ENCODE results near the gene PNRC1. TPM values are rescaled to one million over a fixed set of nuclear protein-coding genes. Genes with fewer than 3 reads are reported as not detected.

The PNRC1 gene
- total and polyA plus RNA-seq, 10 donors = 73.1 to 350 (median 309) TPM

GRCh38 chr6:89081129-89081422, 525 bp downstream of the PNRC1 start:
- no peak for TF ChIP-seq POLR2AphosphoS5 (IDR thresholded peaks at IDR 0.05)
- TF ChIP-seq, protein P1, sequence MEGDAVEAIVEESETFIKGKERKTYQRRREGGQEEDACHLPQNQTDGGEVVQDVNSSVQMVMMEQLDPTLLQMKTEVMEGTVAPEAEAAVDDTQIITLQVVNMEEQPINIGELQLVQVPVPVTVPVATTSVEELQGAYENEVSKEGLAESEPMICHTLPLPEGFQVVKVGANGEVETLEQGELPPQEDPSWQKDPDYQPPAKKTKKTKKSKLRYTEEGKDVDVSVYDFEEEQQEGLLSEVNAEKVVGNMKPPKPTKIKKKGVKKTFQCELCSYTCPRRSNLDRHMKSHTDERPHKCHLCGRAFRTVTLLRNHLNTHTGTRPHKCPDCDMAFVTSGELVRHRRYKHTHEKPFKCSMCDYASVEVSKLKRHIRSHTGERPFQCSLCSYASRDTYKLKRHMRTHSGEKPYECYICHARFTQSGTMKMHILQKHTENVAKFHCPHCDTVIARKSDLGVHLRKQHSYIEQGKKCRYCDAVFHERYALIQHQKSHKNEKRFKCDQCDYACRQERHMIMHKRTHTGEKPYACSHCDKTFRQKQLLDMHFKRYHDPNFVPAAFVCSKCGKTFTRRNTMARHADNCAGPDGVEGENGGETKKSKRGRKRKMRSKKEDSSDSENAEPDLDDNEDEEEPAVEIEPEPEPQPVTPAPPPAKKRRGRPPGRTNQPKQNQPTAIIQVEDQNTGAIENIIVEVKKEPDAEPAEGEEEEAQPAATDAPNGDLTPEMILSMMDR (IDR thresholded peaks at IDR 0.05 in 8 of 11, conservative IDR thresholded peaks at IDR 0.05 in 3 of 11) = no peak
- no peak for TF ChIP-seq POLR2A (IDR thresholded peaks at IDR 0.05)
- Histone ChIP-seq H3K4me1 (peaks cover 26 to 60% (median 45%) of the 10 kb centered on the region in 6 donors), H3K9me3 (no peaks in the 10 kb centered on the region), H3K27me3 (replicated peaks in 1 of 7) (no peaks in the 10 kb centered on the region), H3K36me3 (peaks cover 0 to 36% (median 28%) of the 10 kb centered on the region in 6 donors), H3K4me3 (peak overlapping the region; percentile 66 to 93 (median 82)), H3K27ac (peak overlapping the region; percentile 99 to 100 (median 100))
- DNase-seq = no peak
- WGBS, 5 donors = 0 to 1% (median 0%) methylated on average over 8 to 36 of the region's 36 CpGs
- intact Hi-C loops (cut with DNase I; ENCODE audit: low total_unique reads) = loop anchor here (10.0 kb wide), 1 partner anchor 64 kb away; the partner anchor contains the start of gene PM20D2

DNA sequence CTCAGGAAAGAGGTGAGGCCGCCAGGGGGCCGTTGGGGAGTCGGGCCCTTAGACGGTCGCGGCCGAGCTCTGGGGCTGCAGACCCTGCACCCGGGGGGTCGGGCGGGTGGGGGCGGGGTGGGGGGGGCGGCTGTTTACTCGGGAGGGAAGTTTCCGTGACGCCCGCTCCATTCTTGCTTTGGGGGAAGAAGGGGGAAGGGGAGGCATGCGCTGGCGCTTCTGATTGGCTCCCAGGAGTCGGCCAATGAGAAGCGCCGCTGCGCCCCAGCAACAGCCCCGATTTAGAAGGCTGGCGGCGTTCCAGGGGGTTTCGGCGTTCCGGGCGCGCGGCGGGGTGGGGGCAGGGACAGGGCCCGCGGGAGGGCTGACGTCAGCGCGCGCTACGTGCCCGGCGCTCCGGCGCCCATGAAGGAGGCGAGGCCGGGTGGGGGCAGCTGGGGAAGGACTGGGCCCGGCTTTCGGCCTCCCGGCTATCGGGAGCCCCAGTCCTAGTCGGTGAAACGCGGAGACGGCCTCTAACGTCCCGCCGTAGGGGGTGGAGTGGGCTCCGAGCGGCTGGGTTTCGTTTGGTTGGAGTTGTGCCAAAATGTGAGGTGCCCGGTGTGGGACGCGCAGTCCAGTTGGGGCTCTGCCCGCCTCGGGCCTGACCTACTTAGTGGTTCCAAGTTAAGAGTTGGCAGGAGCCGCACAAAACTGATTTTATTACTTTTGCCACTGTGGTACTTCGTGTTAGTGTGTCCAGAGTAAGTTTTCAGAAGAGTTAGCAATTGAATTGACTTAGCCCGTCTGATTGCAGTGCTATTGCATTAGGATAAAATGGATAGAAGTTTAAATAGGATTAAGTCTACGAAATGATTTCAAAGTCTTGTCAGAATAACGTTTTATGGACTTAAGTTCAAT, 1.1 kb downstream of the PNRC1 start:
- Histone ChIP-seq H3K27ac (peak overlapping the region; percentile 99 to 100 (median 100)), H3K4me3 (peak overlapping the region; percentile 66 to 93 (median 82)), H3K36me3 (peaks cover 0 to 42% (median 30%) of the 10 kb centered on the region in 6 donors), H3K27me3 (replicated peaks in 1 of 7) (no peaks in the 10 kb centered on the region), H3K4me1 (peaks cover 26 to 65% (median 49%) of the 10 kb centered on the region in 6 donors), H3K9me3 (no peaks in the 10 kb centered on the region)
- WGBS, 5 donors = 0 to 1% (median 0%) methylated on average over 11 to 69 of the region's 69 CpGs
- intact Hi-C loops (cut with DNase I; ENCODE audit: low total_unique reads) = loop anchor here (10.0 kb wide), 1 partner anchor 63 kb away; the partner anchor contains the start of gene PM20D2
- DNase-seq = peak; percentile 99
- TF ChIP-seq POLR2AphosphoS5 (IDR thresholded peaks at IDR 0.05) (peak; percentile 90 to 97 (median 94)), POLR2A (IDR thresholded peaks at IDR 0.05) (peak in 2 of 3 donors; percentile 24 to 43)
- TF ChIP-seq, protein P1 (IDR thresholded peaks at IDR 0.05 in 8 of 11, conservative IDR thresholded peaks at IDR 0.05 in 3 of 11) = peak in 2 of 11 experiments; percentile 9 to 39

DNA sequence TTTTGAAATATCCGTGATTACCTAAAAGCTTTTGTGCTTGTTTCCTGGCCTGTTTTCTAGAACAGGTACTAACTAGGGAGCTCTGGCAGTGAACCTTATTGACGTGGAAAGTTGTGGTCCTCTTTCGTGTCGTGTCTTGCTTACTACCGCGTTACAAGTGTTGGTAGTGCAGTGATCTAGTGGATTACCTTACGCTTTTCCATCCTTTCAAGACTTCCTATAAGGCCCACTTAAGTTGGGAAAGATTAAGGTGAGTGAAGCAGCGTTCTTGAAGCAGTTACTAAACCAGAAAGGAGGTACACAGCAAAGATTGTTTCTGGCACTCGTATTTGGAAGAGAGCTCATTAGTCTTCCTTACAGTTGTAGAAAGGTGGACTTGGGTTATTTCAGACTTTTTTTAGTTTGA, 1.9 kb downstream of the PNRC1 start:
- TF ChIP-seq, protein P1 (IDR thresholded peaks at IDR 0.05 in 8 of 11, conservative IDR thresholded peaks at IDR 0.05 in 3 of 11) = no peak
- no peak for TF ChIP-seq POLR2A (IDR thresholded peaks at IDR 0.05)
- peak in 1 of 3 donors; percentile 50 for TF ChIP-seq POLR2AphosphoS5 (IDR thresholded peaks at IDR 0.05)
- Histone ChIP-seq H3K4me3 (peak overlapping the region; percentile 66 to 93 (median 82)), H3K36me3 (peaks cover 0 to 48% (median 30%) of the 10 kb centered on the region in 6 donors), H3K27ac (peak overlapping the region; percentile 39 to 100 (median 100)), H3K9me3 (no peaks in the 10 kb centered on the region), H3K27me3 (replicated peaks in 1 of 7) (no peaks in the 10 kb centered on the region), H3K4me1 (peaks cover 26 to 74% (median 55%) of the 10 kb centered on the region in 6 donors)
- WGBS, 5 donors = 1 to 3% (median 2%) methylated on average over 9 of the region's 9 CpGs
- intact Hi-C loops (cut with DNase I; ENCODE audit: low total_unique reads) = loop anchor here (10.0 kb wide), 1 partner anchor 62 kb away; the partner anchor contains the start of gene PM20D2
- DNase-seq = no peak

GRCh38 chr6:89084542-89084941, 4.0 kb downstream of the PNRC1 start:
- no peaks in the 10 kb centered on the region for H3K27me3 ChIP-seq (replicated peaks in 1 of 7)
- peak overlapping the region in 2 of 8 donors; percentile 19 to 49 for H3K27ac ChIP-seq
- DNase-seq = no peak
- H3K4me3 ChIP-seq = peak overlapping the region in 5 of 8 donors; percentile 1 to 85 (median 75)
- no peaks in the 10 kb centered on the region for H3K9me3 ChIP-seq
- H3K36me3 ChIP-seq = peaks cover 0 to 48% (median 30%) of the 10 kb centered on the region in 6 donors
- TF ChIP-seq POLR2AphosphoS5 (IDR thresholded peaks at IDR 0.05) (no peak), POLR2A (IDR thresholded peaks at IDR 0.05) (no peak)
- TF ChIP-seq, protein P1 (IDR thresholded peaks at IDR 0.05 in 8 of 11, conservative IDR thresholded peaks at IDR 0.05 in 3 of 11) = no peak
- intact Hi-C loops (cut with DNase I; ENCODE audit: low total_unique reads) = loop anchor here (10.0 kb wide), 1 partner anchor 60 kb away; the partner anchor contains the start of gene PM20D2
- peaks cover 22 to 76% (median 50%) of the 10 kb centered on the region in 6 donors for H3K4me1 ChIP-seq
